ENCODE measurements around the gene RPN2. TPM values are rescaled to one million over a fixed set of nuclear protein-coding genes. Genes with fewer than 3 reads are reported as not detected.
"Not testable (repeated sequence)": the region's sequence is repeated elsewhere in the genome, so short reads cannot be mapped to it uniquely, and the experiment has no call there.

The RPN2 gene
- total RNA-seq, 1 donor from 2014 or later, result 178 TPM

DNA sequence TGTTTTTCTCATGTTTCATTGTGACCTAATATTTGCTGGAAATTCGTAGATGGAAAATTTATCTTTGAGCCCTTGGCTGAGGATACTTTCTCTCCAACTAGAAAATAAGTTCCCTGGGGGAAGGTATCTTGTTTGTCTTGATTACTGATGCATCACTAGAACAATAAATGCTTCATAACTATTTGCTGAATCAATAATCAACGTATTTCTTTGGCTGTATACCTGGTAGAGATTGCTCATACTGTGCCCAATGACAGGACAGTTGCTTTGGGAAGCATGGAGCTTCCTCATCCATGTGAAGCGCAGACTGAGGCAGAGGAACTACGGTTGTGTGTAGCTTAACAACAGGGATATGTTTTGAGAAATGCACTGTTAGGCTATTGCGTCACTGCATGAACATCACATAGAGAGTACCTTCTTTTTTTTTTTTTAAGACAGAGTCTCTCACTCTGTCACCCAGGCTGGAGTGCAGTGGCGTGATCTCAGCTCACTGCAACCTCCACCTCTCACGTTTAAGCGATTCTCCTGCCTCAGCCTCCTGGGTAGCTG is 34.2 kb upstream of the RPN2 start:
- no peak overlapping the region for H3K4me3 ChIP-seq (ENCODE audit: low read depth, low read length)
- DNase-seq (ENCODE audit: low read depth) (no peak), FAIRE-seq (no peak)
- H3K36me3 ChIP-seq (ENCODE audit: control insufficient read depth, insufficient read depth, low read length), result no peaks in the 10 kb centered on the region
- TF ChIP-seq, protein P1, sequence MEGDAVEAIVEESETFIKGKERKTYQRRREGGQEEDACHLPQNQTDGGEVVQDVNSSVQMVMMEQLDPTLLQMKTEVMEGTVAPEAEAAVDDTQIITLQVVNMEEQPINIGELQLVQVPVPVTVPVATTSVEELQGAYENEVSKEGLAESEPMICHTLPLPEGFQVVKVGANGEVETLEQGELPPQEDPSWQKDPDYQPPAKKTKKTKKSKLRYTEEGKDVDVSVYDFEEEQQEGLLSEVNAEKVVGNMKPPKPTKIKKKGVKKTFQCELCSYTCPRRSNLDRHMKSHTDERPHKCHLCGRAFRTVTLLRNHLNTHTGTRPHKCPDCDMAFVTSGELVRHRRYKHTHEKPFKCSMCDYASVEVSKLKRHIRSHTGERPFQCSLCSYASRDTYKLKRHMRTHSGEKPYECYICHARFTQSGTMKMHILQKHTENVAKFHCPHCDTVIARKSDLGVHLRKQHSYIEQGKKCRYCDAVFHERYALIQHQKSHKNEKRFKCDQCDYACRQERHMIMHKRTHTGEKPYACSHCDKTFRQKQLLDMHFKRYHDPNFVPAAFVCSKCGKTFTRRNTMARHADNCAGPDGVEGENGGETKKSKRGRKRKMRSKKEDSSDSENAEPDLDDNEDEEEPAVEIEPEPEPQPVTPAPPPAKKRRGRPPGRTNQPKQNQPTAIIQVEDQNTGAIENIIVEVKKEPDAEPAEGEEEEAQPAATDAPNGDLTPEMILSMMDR (IDR thresholded peaks at IDR 0.05; ENCODE audit: insufficient read depth, low read length, severe bottlenecking), result no peak
- no peaks in the 10 kb centered on the region for H3K27me3 ChIP-seq (ENCODE audit: control insufficient read depth, insufficient read depth, low read length)

DNA sequence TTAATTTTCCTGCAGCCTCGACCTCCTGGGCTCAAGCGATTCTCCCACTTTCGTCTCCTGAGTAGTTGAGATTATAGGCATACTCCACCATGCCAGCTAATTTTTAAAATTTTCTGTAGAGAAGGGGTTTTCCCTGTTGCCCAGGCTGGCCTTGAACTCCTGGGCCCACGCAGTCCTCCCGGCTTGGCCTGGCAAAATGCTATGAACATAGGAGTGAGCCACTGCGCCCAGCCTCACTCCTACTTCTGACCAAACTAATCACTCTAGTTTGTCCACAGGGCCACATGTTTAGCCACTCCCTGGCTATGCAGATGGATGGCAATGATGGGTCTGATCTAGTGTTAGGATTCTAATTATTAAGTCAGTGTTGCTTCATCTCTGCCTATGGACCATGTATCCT is 31.9 kb upstream of the RPN2 start:
- no peaks in the 10 kb centered on the region for H3K36me3 ChIP-seq (ENCODE audit: control insufficient read depth, insufficient read depth, low read length)
- no peak for DNase-seq (ENCODE audit: low read depth)

DNA sequence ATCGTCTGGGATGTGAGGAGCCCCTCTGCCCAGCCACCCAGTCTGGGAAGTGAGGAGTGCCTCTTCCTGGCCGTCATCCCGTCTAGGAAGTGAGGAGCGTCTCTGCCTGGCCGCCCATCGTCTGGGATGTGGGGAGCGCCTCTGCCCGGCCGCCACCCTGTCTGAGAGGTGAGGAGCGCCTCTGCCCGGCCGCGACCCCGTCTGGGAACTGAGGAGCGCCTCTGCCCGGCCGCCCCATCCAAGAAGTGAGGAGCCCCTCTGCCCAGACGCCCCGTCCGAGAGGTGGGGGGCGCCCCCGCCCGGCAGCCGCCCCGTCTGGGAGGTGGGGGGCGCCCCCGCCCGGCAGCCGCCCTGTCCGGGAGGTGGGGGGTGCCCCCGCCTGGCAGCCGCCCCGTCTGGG is 28.3 kb upstream of the RPN2 start:
- not testable (repeated sequence) for H3K36me3 ChIP-seq (ENCODE audit: control insufficient read depth, insufficient read depth, low read length); H3K4me3 ChIP-seq (ENCODE audit: low read depth, low read length); FAIRE-seq; H3K27me3 ChIP-seq (ENCODE audit: control insufficient read depth, insufficient read depth, low read length); DNase-seq (ENCODE audit: low read depth)

More for the DNA sequence above, 31.9 kb upstream of the RPN2 start:
- Histone ChIP-seq H3K4me3 (ENCODE audit: low read depth, low read length) (no peak overlapping the region), H3K27me3 (ENCODE audit: control insufficient read depth, insufficient read depth, low read length) (no peaks in the 10 kb centered on the region)
- FAIRE-seq, result no peak
- TF ChIP-seq, protein P1 (IDR thresholded peaks at IDR 0.05; ENCODE audit: insufficient read depth, low read length, severe bottlenecking), result no peak

DNA sequence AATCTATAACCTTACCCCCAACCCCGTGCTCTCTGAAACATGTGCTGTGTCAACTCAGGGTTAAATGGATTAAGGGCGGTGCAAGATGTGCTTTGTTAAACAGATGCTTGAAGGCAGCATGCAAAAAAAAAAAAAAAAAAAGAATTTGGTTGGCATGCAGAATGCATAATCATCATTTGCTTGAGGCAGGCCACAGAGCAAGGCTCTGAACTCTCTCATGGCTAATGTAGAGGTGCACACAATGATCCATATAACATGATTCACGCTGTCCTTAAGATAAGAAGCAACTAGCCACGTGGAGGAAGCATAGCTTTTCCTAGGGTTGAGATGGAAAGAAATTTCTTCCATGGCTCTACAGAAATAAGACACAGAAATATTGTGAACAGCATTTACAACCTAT is 27.6 kb upstream of the RPN2 start:
- DNase-seq (ENCODE audit: low read depth) (no peak), FAIRE-seq (no peak)
- TF ChIP-seq, protein P1 (IDR thresholded peaks at IDR 0.05; ENCODE audit: insufficient read depth, low read length, severe bottlenecking), result no peak
- H3K27me3 ChIP-seq (ENCODE audit: control insufficient read depth, insufficient read depth, low read length), result no peaks in the 10 kb centered on the region
- no peak overlapping the region for H3K4me3 ChIP-seq (ENCODE audit: low read depth, low read length)
- H3K36me3 ChIP-seq (ENCODE audit: control insufficient read depth, insufficient read depth, low read length), result no peaks in the 10 kb centered on the region

DNA sequence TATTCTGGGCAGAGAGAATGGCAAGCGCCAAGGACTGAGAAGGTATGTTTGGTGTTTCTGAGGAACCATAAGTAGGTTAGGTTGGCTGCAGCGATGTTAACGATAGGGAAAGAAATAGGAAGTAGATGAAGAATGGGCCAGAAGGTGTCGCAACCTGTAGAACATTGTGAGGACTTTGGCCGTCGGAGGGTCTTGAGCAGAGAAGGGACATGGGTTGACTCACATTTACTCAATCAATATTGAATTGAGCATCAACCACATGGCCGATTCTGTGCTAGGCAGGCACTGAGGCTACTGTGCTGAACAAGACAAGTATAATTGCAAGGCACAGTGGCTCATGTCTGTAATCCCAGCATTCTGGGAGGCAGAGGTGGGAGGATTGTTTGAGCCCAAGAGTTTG is 26.8 kb upstream of the RPN2 start:
- TF ChIP-seq, protein P1 (IDR thresholded peaks at IDR 0.05; ENCODE audit: insufficient read depth, low read length, severe bottlenecking), result no peak
- Histone ChIP-seq H3K36me3 (ENCODE audit: control insufficient read depth, insufficient read depth, low read length) (no peaks in the 10 kb centered on the region), H3K4me3 (ENCODE audit: low read depth, low read length) (no peak overlapping the region), H3K27me3 (ENCODE audit: control insufficient read depth, insufficient read depth, low read length) (no peaks in the 10 kb centered on the region)
- no peak for DNase-seq (ENCODE audit: low read depth)
- FAIRE-seq, result no peak

DNA sequence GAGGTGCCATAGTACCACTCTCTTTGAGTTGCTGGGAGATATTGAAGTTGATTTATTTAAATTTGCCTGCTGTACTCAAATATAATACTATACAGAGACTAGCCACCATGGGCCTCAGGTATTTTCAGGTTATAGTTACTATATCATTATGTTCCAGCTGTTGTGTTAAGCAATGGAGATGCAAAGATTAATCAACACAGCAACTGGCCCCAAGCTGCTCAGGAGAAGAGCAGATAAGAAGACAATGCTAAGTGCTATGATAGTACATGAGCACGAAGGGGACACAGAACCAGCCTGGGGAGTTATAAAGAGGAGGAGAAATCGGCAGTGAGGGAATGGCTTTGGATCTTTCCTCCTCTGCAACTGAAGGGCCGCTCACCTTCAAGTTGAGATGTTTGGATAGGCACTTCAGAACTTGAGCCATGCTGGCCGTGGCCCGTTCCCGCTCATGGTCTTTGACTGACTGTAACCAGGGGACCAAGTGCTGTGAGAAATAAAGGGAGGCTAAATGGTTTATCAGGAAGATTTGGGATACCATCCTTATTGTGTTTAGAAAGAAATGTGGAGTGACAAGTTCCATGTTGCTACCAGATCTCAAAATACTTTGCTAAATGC is 24.3 kb upstream of the RPN2 start:
- no peak for DNase-seq (ENCODE audit: low read depth)
- Histone ChIP-seq H3K4me3 (ENCODE audit: low read depth, low read length) (no peak overlapping the region), H3K27me3 (ENCODE audit: control insufficient read depth, insufficient read depth, low read length) (no peaks in the 10 kb centered on the region), H3K36me3 (ENCODE audit: control insufficient read depth, insufficient read depth, low read length) (no peaks in the 10 kb centered on the region)
- TF ChIP-seq, protein P1 (IDR thresholded peaks at IDR 0.05; ENCODE audit: insufficient read depth, low read length, severe bottlenecking), result no peak
- FAIRE-seq, result no peak
